H1 (cell line): Measurements from ENCODE around the gene CUZD1. TPM values are rescaled to one million over a fixed set of nuclear protein-coding genes. Genes with fewer than 3 reads are reported as not detected.
A peak's percentile ranks its signal among the peaks of the same experiment; 100 is the strongest.

ENCODE experiments used
- CTCF ChIA-PET: fragments of 300-600 bp; sonication (Branson Sonifier 250); formaldehyde crosslinking; loops from one replicate; lab custom pipeline; 2021; ENCODE audit not compliant: partially characterized antibody; lab: Charles Lee
- POLR2A ChIA-PET: fragments of 300-600 bp; sonication (Branson Sonifier 250); formaldehyde crosslinking; loops from one replicate; lab custom pipeline; 2021; ENCODE audit warnings: inconsistent platforms; ENCODE audit not compliant: partially characterized antibody; lab: Charles Lee
- DNase-seq, 2 experiments: peaks; one replicate each; pipeline versions ENCODE4 v3.0.0 to v3.0.0-alpha.2; 2010 to 2022; ENCODE audit warnings: low spot score in 2 of 2, low read depth in 1 of 2, mixed read lengths in 1 of 2
- FAIRE-seq: peaks from 2 replicates; lab custom pipeline; 2011; peaks lifted over from hg19 to GRCh38; lab: Jason Lieb, UNC
- H2AFZ ChIP-seq: 2 replicates; pipeline ENCODE4 v1.8.1; 2012; ENCODE audit warnings: low read length, inconsistent platforms
- H2AK5ac ChIP-seq: 2 replicates; pipeline ENCODE4 v1.6.1; 2013; ENCODE audit warnings: low read depth, low read length
- H2BK120ac ChIP-seq: replicated peaks from 2 replicates; pipeline ENCODE3; 2013; ENCODE audit warnings: low read depth, low read length, inconsistent platforms
- H2BK12ac ChIP-seq: 2 replicates; pipeline ENCODE4 v1.6.1; 2013; ENCODE audit warnings: low read depth, low read length
- H2BK15ac ChIP-seq: 2 replicates; pipeline ENCODE4 v1.6.1; 2013; ENCODE audit warnings: low read length
- H2BK20ac ChIP-seq: 2 replicates; pipeline ENCODE4 v1.6.1; 2013; ENCODE audit warnings: low read length
- H2BK5ac ChIP-seq: 2 replicates; pipeline ENCODE4 v1.6.1; 2013; ENCODE audit warnings: low read depth, low read length
- H3K14ac ChIP-seq: 2 replicates; pipeline ENCODE4 v1.6.1; 2013; ENCODE audit warnings: inconsistent platforms; ENCODE audit not compliant: insufficient read length
- H3K18ac ChIP-seq: 2 replicates; pipeline ENCODE4 v1.6.1; 2013; ENCODE audit warnings: low read length; ENCODE audit errors: extremely low read depth
- H3K23ac ChIP-seq: 2 replicates; pipeline ENCODE4 v1.6.1; 2013; ENCODE audit warnings: inconsistent platforms; ENCODE audit not compliant: insufficient read length
- H3K23me2 ChIP-seq: 2 replicates; pipeline ENCODE4 v1.6.1; 2013; ENCODE audit warnings: low read depth, low read length
- H3K27ac ChIP-seq: 2 replicates; pipeline ENCODE4 v1.6.1; 2011; ENCODE audit warnings: low read depth, low read length, inconsistent platforms
- H3K27me3 ChIP-seq, 4 experiments: replicated peaks in 1 of 4; 1 replicate in 1 of 4; 2 replicates in 3 of 4; pipeline versions ENCODE4 v1.6.1 to v1.8.1; 2011 to 2013; ENCODE audit warnings: low read length in 3 of 4, mild to moderate bottlenecking in 3 of 4, inconsistent platforms in 2 of 4, mixed read lengths in 2 of 4, moderate library complexity in 1 of 4; ENCODE audit not compliant: control insufficient read depth in 3 of 4, insufficient read depth in 3 of 4; ENCODE audit errors: extremely low read depth in 1 of 4
- H3K36me3 ChIP-seq, 4 experiments: 2 replicates each; pipeline versions ENCODE4 v1.6.1 to v1.8.1; 2011 to 2013; ENCODE audit warnings: mild to moderate bottlenecking in 4 of 4, low read length in 3 of 4, moderate library complexity in 2 of 4, control low read depth in 1 of 4, inconsistent platforms in 1 of 4; ENCODE audit not compliant: insufficient read depth in 4 of 4, control insufficient read depth in 2 of 4
- H3K4ac ChIP-seq: replicated peaks from 2 replicates; pipeline ENCODE3; 2013; ENCODE audit warnings: low read length, low read depth, mixed read lengths, inconsistent platforms; ENCODE audit not compliant: insufficient read length
- H3K4me1 ChIP-seq, 4 experiments: replicated peaks in 1 of 4; 1 replicate in 1 of 4; 2 replicates in 3 of 4; pipeline versions ENCODE4 v1.6.1 to v1.8.1; 2011 to 2013; ENCODE audit warnings: low read length in 3 of 4, inconsistent platforms in 2 of 4, mixed read lengths in 1 of 4; ENCODE audit not compliant: insufficient read depth in 4 of 4, control insufficient read depth in 3 of 4
- H3K4me2 ChIP-seq, 2 experiments: 2 replicates each; pipeline versions ENCODE4 v1.6.1 to v1.8.1; 2011 to 2013; ENCODE audit warnings: low read depth in 2 of 2, low read length in 2 of 2, control low read depth in 1 of 2, inconsistent platforms in 1 of 2, mild to moderate bottlenecking in 1 of 2; ENCODE audit not compliant: insufficient read depth in 1 of 2
- H3K4me3 ChIP-seq, 4 experiments: fragments of 200-600, 300-600 bp in 1 of 4; sonication (generic), shearing (Covaris generic), sonication (Bioruptor Twin) in 1 of 4; 2 replicates each; pipeline versions ENCODE4 v1.5.1 to v1.8.1; 2011 to 2016; ENCODE audit warnings: low read length in 4 of 4, low read depth in 3 of 4, control low read depth in 2 of 4, inconsistent platforms in 2 of 4, mild to moderate bottlenecking in 2 of 4, mixed read lengths in 1 of 4, moderate library complexity in 1 of 4; ENCODE audit not compliant: insufficient read depth in 2 of 4; ENCODE audit errors: extremely low read depth in 1 of 4
- H3K56ac ChIP-seq: replicated peaks from 2 replicates; pipeline ENCODE3; 2013; ENCODE audit warnings: low read depth, mild to moderate bottlenecking, mixed read lengths, low read length, inconsistent platforms; ENCODE audit not compliant: insufficient read length
- H3K79me1 ChIP-seq: 2 replicates; pipeline ENCODE4 v1.6.1; 2013; ENCODE audit warnings: low read depth, low read length, control low read depth
- H3K79me2 ChIP-seq, 2 experiments: 2 replicates each; pipeline versions ENCODE4 v1.6.1 to v1.8.1; 2012 to 2013; ENCODE audit warnings: low read length in 2 of 2, mild to moderate bottlenecking in 2 of 2, inconsistent platforms in 1 of 2; ENCODE audit not compliant: insufficient read depth in 2 of 2, control insufficient read depth in 1 of 2
- H3K9ac ChIP-seq, 4 experiments: replicated peaks in 1 of 4; 1 replicate in 1 of 4; 2 replicates in 3 of 4; pipeline versions ENCODE4 v1.6.1 to v1.8.1; 2011 to 2013; ENCODE audit warnings: low read depth in 3 of 4, low read length in 3 of 4, control low read depth in 2 of 4, mild to moderate bottlenecking in 2 of 4, moderate library complexity in 2 of 4, inconsistent platforms in 1 of 4; ENCODE audit errors: extremely low read depth in 1 of 4
- H3K9me3 ChIP-seq, 2 experiments: 2 replicates each; pipeline versions ENCODE4 v1.6.1 to v1.8.1; 2012 to 2013; ENCODE audit warnings: mild to moderate bottlenecking in 2 of 2, moderate library complexity in 2 of 2, control low read depth in 1 of 2, inconsistent platforms in 1 of 2, low read depth in 1 of 2, low read length in 1 of 2, mixed read lengths in 1 of 2; ENCODE audit not compliant: insufficient read depth in 2 of 2
- H4K20me1 ChIP-seq, 2 experiments: replicated peaks in 1 of 2; 2 replicates each; pipeline versions ENCODE3 to v1.8.1; 2011 to 2013; ENCODE audit warnings: inconsistent platforms in 2 of 2, low read length in 2 of 2, mild to moderate bottlenecking in 1 of 2; ENCODE audit not compliant: insufficient read depth in 2 of 2, control insufficient read depth in 1 of 2
- H4K5ac ChIP-seq: 2 replicates; pipeline ENCODE4 v1.6.1; 2013; ENCODE audit warnings: low read length, low read depth, mixed read lengths, inconsistent platforms; ENCODE audit not compliant: insufficient read length
- H4K8ac ChIP-seq: 2 replicates; pipeline ENCODE4 v1.8.0; 2013; ENCODE audit warnings: mild to moderate bottlenecking, moderate library complexity, low read length, inconsistent platforms; ENCODE audit not compliant: insufficient read depth; ENCODE audit errors: extremely low read depth
- H4K91ac ChIP-seq: replicated peaks from 2 replicates; pipeline ENCODE3; 2013; ENCODE audit warnings: low read length, mixed read lengths, inconsistent platforms; ENCODE audit not compliant: insufficient read length
- RNF2 ChIP-seq: fragments of 200-900, 300-1000 bp; sonication (generic); IDR thresholded peaks from 2 replicates; pipeline ENCODE4 v1.7.1; 2016; ENCODE audit warnings: borderline replicate concordance, low read depth, mild to moderate bottlenecking, antibody characterized with exemption, low read length; ENCODE audit not compliant: poor library complexity, severe bottlenecking; ENCODE audit errors: missing control alignments
- SIN3A ChIP-seq, 2 experiments: IDR thresholded peaks in 1 of 2; conservative IDR thresholded peaks in 1 of 2; 2 replicates each; pipeline ENCODE4 v1.6.1; 2011 to 2012; ENCODE audit warnings: low read length in 2 of 2, improper control_type of control experiment in 1 of 2, low read depth in 1 of 2, mild to moderate bottlenecking in 1 of 2
- WGBS, 2 experiments: shearing (Covaris generic) in 1 of 2; methylation state at CpG; one replicate each; pipeline versions ENCODE4 v1.1.6 to v1.1.7; 2013 to 2015; ENCODE audit warnings: low lambda C conversion rate in 2 of 2, mixed read lengths in 2 of 2, inconsistent platforms in 1 of 2, low coverage in 1 of 2, missing lambda C conversion rate in 1 of 2; ENCODE audit not compliant: insufficient replicate concordance in 2 of 2, insufficient coverage in 1 of 2, insufficient read length in 1 of 2; ENCODE audit errors: extremely low coverage in 1 of 2, missing lambda C conversion rate in 1 of 2; 5-methylcytosine and 5-hydroxymethylcytosine counted together
- polyA plus RNA-seq, 7 experiments: library from polyadenylated mRNA; depleted of rRNA in 3 of 7; stranded (reverse) in 5 of 7; unstranded in 2 of 7; fragments of >200 nt in 5 of 7; fragments of 200-250 nt in 2 of 7; gene quantifications; 1 replicate in 5 of 7; 2 replicates in 1 of 7; 4 replicates in 1 of 7; pipeline versions ENCODE4 v1.2.1 to v1.2.3, GENCODE V29; 2011 to 2013; ENCODE audit warnings: missing spikeins in 2 of 7, mixed read lengths in 2 of 7
- total RNA-seq: library from RNA; stranded (reverse); fragmentation: NEBNext Ultra II Directional; extraction: Animal tissue kit (Norgen Biotek cat#: 25700); gene quantifications from 2 replicates; pipeline ENCODE4 v1.2.1, GENCODE V29; 2021

CUZD1 gene
- total and polyA plus RNA-seq, 2 of the 8 experiments (the other 6 are each of a cell fraction or from before 2014, with no cell fraction given) = 11.9 to 30.0 TPM

- Histone ChIP-seq H3K79me2 (no peaks in the 10 kb centered on the region; a peak in 1 of 4 replicates), H4K8ac (no peak overlapping the region), H3K79me1 (no peaks in the 10 kb centered on the region), H2AFZ (no peak overlapping the region), H3K9me3 (peaks cover 6 to 12% of the 10 kb centered on the region in 2 experiments; a peak in 3 of 4 replicates), H2BK12ac (no peak overlapping the region), H3K4ac (no peak overlapping the region), H3K4me3 (peak overlapping the region in 1 of 4 experiments; percentile 38; a peak in 2 of 8 replicates), H2AK5ac (no peak overlapping the region), H4K91ac (no peak overlapping the region), H2BK120ac (peak overlapping the region; percentile 70), H2BK15ac (no peak overlapping the region), H4K5ac (no peak overlapping the region), H3K18ac (no peak overlapping the region), H3K56ac (no peak overlapping the region), H3K4me2 (no peak overlapping the region), H3K27ac (no peak overlapping the region), H4K20me1 (no peaks in the 10 kb centered on the region), H3K9ac (no peak overlapping the region), H3K36me3 (peaks cover 0 to 23% (median 6%) of the 10 kb centered on the region in 4 experiments; a peak in 4 of 8 replicates), H3K27me3 (no peaks in the 10 kb centered on the region), H3K4me1 (peaks cover 0 to 8% (median 2%) of the 10 kb centered on the region in 4 experiments; a peak in 3 of 7 replicates), H2BK20ac (no peak overlapping the region), H3K14ac (no peak overlapping the region), H3K23ac (no peak overlapping the region), H2BK5ac (no peak overlapping the region), H3K23me2 (no peaks in the 10 kb centered on the region)
- DNase-seq (no peak), FAIRE-seq (no peak)
- TF ChIP-seq SIN3A (conservative IDR thresholded peaks at IDR 0.05 in 1 of 2, IDR thresholded peaks at IDR 0.05 in 1 of 2; ENCODE audit: low read depth in 1 of 2, low read length in 2 of 2) = no peak
- TF ChIP-seq RNF2 = no peak
- CTCF ChIA-PET = interaction anchor here (0.6 kb wide), 1 partner anchor 25 kb away, joined by 3 read pairs; no protein-coding TSS in a partner anchor
- WGBS, 2 experiments = 93% methylated on average over 4 of the region's 4 CpGs; no CpG with 5 or more reads in 1 of the 2 experiments
- POLR2A ChIA-PET = interaction anchor here (1.2 kb wide), 1 partner anchor 17 kb away, joined by 4 read pairs; no protein-coding TSS in a partner anchor
These were observed 1.5 kb downstream of the CUZD1 start for GRCh38 chr10:122844146-122844545.
